K562 (cell line): ENCODE results near the gene REC8. TPM values are rescaled to one million over a fixed set of nuclear protein-coding genes. Genes with fewer than 3 reads are reported as not detected.

ENCODE experiments used
- ATAC-seq: fragments of 200-7000 bp; cut with Tn5 transposase; 3 replicates; pipeline ENCODE4 v1.9.1; 2020; ENCODE audit warnings: moderate library complexity
- BruUV-seq: library from RNA; stranded (reverse); fragments of 400-500 nt; replicated peaks from 2 replicates; lab custom pipeline; 2021; lab: Mats Ljungman, UMichigan
- CTCF ChIA-PET: fragments of 300-600 bp; formaldehyde crosslinking; extraction: SDS; loops from one replicate; lab custom pipeline; 2021; ENCODE audit warnings: low intra/inter-chr PET ratio; lab: Yijun Ruan, JAX
- POLR2A ChIA-PET: fragments of 300-600, 350-650 bp; sonication (Branson Sonifier 250); formaldehyde crosslinking; extraction: SDS; loops from one replicate; lab custom pipeline; 2021; ENCODE audit warnings: antibody characterized with exemption, inconsistent platforms; lab: Yijun Ruan, JAX
- DNase-seq, 4 experiments: peaks; one replicate each; pipeline versions ENCODE4 v3.0.0 to v3.0.0-alpha.2; 2011 to 2018; ENCODE audit warnings: low spot score in 3 of 4, mixed read lengths in 3 of 4; ENCODE audit errors: extremely low read depth in 1 of 4
- FAIRE-seq: peaks from 2 replicates; lab custom pipeline; 2011; peaks lifted over from hg19 to GRCh38; lab: Jason Lieb, UNC
- H2AFZ ChIP-seq: 2 replicates; pipeline ENCODE4 v1.6.0; 2011; ENCODE audit warnings: low read depth, low read length, control low read depth, inconsistent platforms
- H3K27ac ChIP-seq: fragments of 200-600 bp; 3 replicates; pipeline ENCODE4 v1.8.0; 2011; ENCODE audit warnings: low read depth, mild to moderate bottlenecking, control low read depth, inconsistent platforms, low read length, moderate library complexity, mixed read lengths; ENCODE audit errors: extremely low read depth
- H3K27me3 ChIP-seq, 2 experiments: fragments of 300-600 bp in 1 of 2; 2 replicates in 1 of 2; 3 replicates in 1 of 2; pipeline versions ENCODE4 v1.6.0 to v1.8.0; 2011; ENCODE audit warnings: inconsistent platforms in 2 of 2, low read length in 2 of 2, mild to moderate bottlenecking in 1 of 2, mixed read lengths in 1 of 2, moderate library complexity in 1 of 2; ENCODE audit not compliant: control insufficient read depth in 2 of 2, insufficient read depth in 2 of 2
- H3K36me3 ChIP-seq: fragments of 300-600 bp; 3 replicates; pipeline ENCODE4 v1.8.0; 2011; ENCODE audit warnings: mild to moderate bottlenecking, low read length, inconsistent platforms; ENCODE audit not compliant: control insufficient read depth, insufficient read depth
- H3K4me1 ChIP-seq, 2 experiments: fragments of 200-600 bp in 1 of 2; replicated peaks in 1 of 2; 2 replicates in 1 of 2; 3 replicates in 1 of 2; pipeline versions ENCODE4 v1.5.1 to v1.8.0; 2011; ENCODE audit warnings: inconsistent platforms in 2 of 2, low read length in 2 of 2, mild to moderate bottlenecking in 1 of 2, mixed read lengths in 1 of 2, moderate library complexity in 1 of 2; ENCODE audit not compliant: control insufficient read depth in 2 of 2, insufficient read depth in 2 of 2
- H3K4me2 ChIP-seq: 2 replicates; pipeline ENCODE4 v1.6.1; 2011; ENCODE audit warnings: low read length, control low read depth, inconsistent platforms, mixed read lengths; ENCODE audit not compliant: insufficient read depth
- H3K4me3 ChIP-seq: fragments of 200-600 bp; sonication (generic), shearing (Covaris generic); 2 replicates; pipeline ENCODE4 v1.5.1; 2016; ENCODE audit warnings: control low read depth, inconsistent platforms
- H3K79me2 ChIP-seq: fragments of 200-600 bp; 3 replicates; pipeline ENCODE4 v1.8.0; 2011; ENCODE audit warnings: low read length, inconsistent platforms; ENCODE audit not compliant: control insufficient read depth, insufficient read depth
- H3K9ac ChIP-seq, 2 experiments: 2 replicates each; pipeline versions ENCODE4 v1.6.0 to v1.6.1; 2011; ENCODE audit warnings: low read depth in 2 of 2, low read length in 2 of 2, control low read depth in 1 of 2, inconsistent platforms in 1 of 2, mild to moderate bottlenecking in 1 of 2, mixed read lengths in 1 of 2; ENCODE audit not compliant: insufficient read depth in 1 of 2
- H3K9me1 ChIP-seq: one replicate; pipeline ENCODE4 v1.6.0; 2011; ENCODE audit warnings: inconsistent platforms, mild to moderate bottlenecking, low read length, moderate library complexity; ENCODE audit not compliant: control insufficient read depth, insufficient read depth
- H3K9me3 ChIP-seq: replicated peaks from 2 replicates; pipeline ENCODE4 v1.5.1; 2011; ENCODE audit warnings: low read depth, low read length, inconsistent platforms; ENCODE audit not compliant: control insufficient read depth, insufficient read depth
- H4K20me1 ChIP-seq: replicated peaks from 2 replicates; pipeline ENCODE4 v1.6.1; 2011; ENCODE audit warnings: low read length, inconsistent platforms, mixed read lengths; ENCODE audit not compliant: control insufficient read depth, insufficient read depth
- ATF1 ChIP-seq, 2 experiments: fragments of 450-650 bp in 1 of 2; IDR thresholded peaks; 2 replicates each; pipeline ENCODE4 v1.6.1; 2016; ENCODE audit warnings: missing compliant biosample characterization in 1 of 2, missing genetic modification characterization in 1 of 2
- BRF1 ChIP-seq: IDR thresholded peaks from 3 replicates; pipeline ENCODE4 v1.6.1; 2011; ENCODE audit warnings: borderline replicate concordance, mild to moderate bottlenecking; ENCODE audit not compliant: insufficient read length; ENCODE audit errors: extremely low read depth
- C11orf30 ChIP-seq: fragments of 450-650 bp; IDR thresholded peaks from 2 replicates; pipeline ENCODE4 v1.6.1; 2016; ENCODE audit warnings: low read depth, mild to moderate bottlenecking
- CEBPB ChIP-seq: fragments of 450-650 bp; IDR thresholded peaks from 2 replicates; pipeline ENCODE4 v1.6.1; 2016; ENCODE audit warnings: missing genetic modification characterization, missing compliant biosample characterization
- FOXJ2 ChIP-seq: fragments of 200-800 bp; sonication (Bioruptor generic); IDR thresholded peaks from 2 replicates; pipeline ENCODE4 v1.6.1; 2016; ENCODE audit warnings: missing genetic modification characterization, missing compliant biosample characterization
- HIVEP1 ChIP-seq: fragments of 250-450 bp; sonication (Bioruptor Pico); IDR thresholded peaks from 2 replicates; pipeline ENCODE4 v1.4.0; 2020; ENCODE audit warnings: mild to moderate bottlenecking
- KAT8 ChIP-seq: fragments of 450-650 bp; IDR thresholded peaks from 2 replicates; pipeline ENCODE4 v1.6.1; 2016; ENCODE audit warnings: low read depth, mild to moderate bottlenecking
- MIER1 ChIP-seq: fragments of 450-650 bp; IDR thresholded peaks from 2 replicates; pipeline ENCODE4 v1.6.1; 2016; ENCODE audit warnings: antibody characterized with exemption, mild to moderate bottlenecking, low read depth
- SIN3A ChIP-seq, 2 experiments: fragments of 150-350 bp in 1 of 2; IDR thresholded peaks; 2 replicates each; pipeline ENCODE4 v1.6.1; 2011 to 2016; ENCODE audit warnings: borderline replicate concordance in 2 of 2, low read depth in 2 of 2, low read length in 2 of 2, mild to moderate bottlenecking in 2 of 2, moderate library complexity in 2 of 2; ENCODE audit not compliant: control insufficient read depth in 1 of 2
- SMARCE1 ChIP-seq: fragments of 450-650 bp; IDR thresholded peaks from 2 replicates; pipeline ENCODE4 v1.7.1; 2016; ENCODE audit warnings: mild to moderate bottlenecking
- SRSF9 ChIP-seq: fragments of 200-400 bp; formaldehyde crosslinking; IDR thresholded peaks from 2 replicates; pipeline ENCODE4 v1.6.1; 2017; ENCODE audit warnings: low read depth, low read length, borderline replicate concordance
- TAF15 ChIP-seq: fragments of 200-400 bp; formaldehyde crosslinking; IDR thresholded peaks from 2 replicates; pipeline ENCODE4 v1.6.1; 2017; ENCODE audit warnings: mild to moderate bottlenecking, low read depth, low read length, moderate library complexity
- TBL1XR1 ChIP-seq, 2 experiments: IDR thresholded peaks; 2 replicates each; pipeline ENCODE4 v1.6.1; 2012; ENCODE audit warnings: improper control_type of control experiment in 2 of 2, low read length in 2 of 2, mild to moderate bottlenecking in 1 of 2
- ZNF384 ChIP-seq: IDR thresholded peaks from 2 replicates; pipeline ENCODE4 v1.6.1; 2012; ENCODE audit warnings: low read depth, low read length, improper control_type of control experiment
- WGBS: fragments of 100-300 bp; shearing (Covaris generic); methylation state at CpG from one replicate; pipeline ENCODE4 v1.1.6; 2016; ENCODE audit warnings: low coverage, mixed read lengths; ENCODE audit not compliant: insufficient coverage; ENCODE audit errors: missing lambda C conversion rate; 5-methylcytosine and 5-hydroxymethylcytosine counted together
- in situ Hi-C: fragments of 300-500 bp; cut with MboI; formaldehyde crosslinking; loops from 4 replicates; pipeline ENCODE4 v1.15.0; 2018; ENCODE audit warnings: inconsistent platforms, mixed read lengths
- intact Hi-C: fragments of 100-400 bp; cut with micrococcal nuclease; formaldehyde crosslinking; loops from 2 replicates; pipeline ENCODE4 v1.14.2; 2022
- polyA plus RNA-seq, 8 experiments: library from polyadenylated mRNA; depleted of rRNA in 4 of 8; stranded (reverse) in 5 of 8; unstranded in 3 of 8; fragments of >200 nt; fragmentation: Nextera tagmentation in 2 of 8; fragmentation: Illumina TruSeq in 1 of 8; extraction: Ambion mirVana in 2 of 8; extraction: Trizol in 1 of 8; gene quantifications; 2 replicates each; pipeline versions ENCODE4 v1.2.1 to v1.2.3, GENCODE V29; 2011 to 2014; ENCODE audit warnings: inconsistent platforms in 1 of 8, missing spikeins in 1 of 8
- total RNA-seq, 7 experiments: library from RNA; depleted of rRNA in 6 of 7; stranded (reverse); fragments of >200 nt in 6 of 7; fragmentation: Illumina TruSeq in 2 of 7; extraction: Trizol in 2 of 7; gene quantifications; 2 replicates each; pipeline versions ENCODE4 v1.2.1 to v1.2.3, GENCODE V29; 2011 to 2021; ENCODE audit warnings: low replicate concordance in 1 of 7
- TF ChIP-seq, protein P1 (sequence below): sonication (generic); formaldehyde crosslinking; IDR thresholded peaks from 2 replicates; pipeline ENCODE4 v1.8.0; 2022; ENCODE audit warnings: missing genetic modification reagents, mild to moderate bottlenecking, moderate library complexity, borderline replicate concordance
- TF ChIP-seq, protein P2 (sequence below): fragments of 250-450 bp; sonication (Bioruptor Pico); IDR thresholded peaks from 2 replicates; pipeline ENCODE4 v1.5.0; 2021; ENCODE audit warnings: mild to moderate bottlenecking, moderate library complexity
- TF ChIP-seq, protein P3 (sequence below): fragments of 250-450 bp; sonication (Bioruptor Pico); IDR thresholded peaks from 2 replicates; pipeline ENCODE4 v1.8.0; 2021; ENCODE audit warnings: moderate library complexity, mild to moderate bottlenecking, inconsistent platforms

Gene REC8
- total and polyA plus RNA-seq, 9 of the 15 experiments (the other 6 are each of a cell fraction or from before 2014, with no cell fraction given): 0.11 to 2.5 (median 0.85) TPM

DNA sequence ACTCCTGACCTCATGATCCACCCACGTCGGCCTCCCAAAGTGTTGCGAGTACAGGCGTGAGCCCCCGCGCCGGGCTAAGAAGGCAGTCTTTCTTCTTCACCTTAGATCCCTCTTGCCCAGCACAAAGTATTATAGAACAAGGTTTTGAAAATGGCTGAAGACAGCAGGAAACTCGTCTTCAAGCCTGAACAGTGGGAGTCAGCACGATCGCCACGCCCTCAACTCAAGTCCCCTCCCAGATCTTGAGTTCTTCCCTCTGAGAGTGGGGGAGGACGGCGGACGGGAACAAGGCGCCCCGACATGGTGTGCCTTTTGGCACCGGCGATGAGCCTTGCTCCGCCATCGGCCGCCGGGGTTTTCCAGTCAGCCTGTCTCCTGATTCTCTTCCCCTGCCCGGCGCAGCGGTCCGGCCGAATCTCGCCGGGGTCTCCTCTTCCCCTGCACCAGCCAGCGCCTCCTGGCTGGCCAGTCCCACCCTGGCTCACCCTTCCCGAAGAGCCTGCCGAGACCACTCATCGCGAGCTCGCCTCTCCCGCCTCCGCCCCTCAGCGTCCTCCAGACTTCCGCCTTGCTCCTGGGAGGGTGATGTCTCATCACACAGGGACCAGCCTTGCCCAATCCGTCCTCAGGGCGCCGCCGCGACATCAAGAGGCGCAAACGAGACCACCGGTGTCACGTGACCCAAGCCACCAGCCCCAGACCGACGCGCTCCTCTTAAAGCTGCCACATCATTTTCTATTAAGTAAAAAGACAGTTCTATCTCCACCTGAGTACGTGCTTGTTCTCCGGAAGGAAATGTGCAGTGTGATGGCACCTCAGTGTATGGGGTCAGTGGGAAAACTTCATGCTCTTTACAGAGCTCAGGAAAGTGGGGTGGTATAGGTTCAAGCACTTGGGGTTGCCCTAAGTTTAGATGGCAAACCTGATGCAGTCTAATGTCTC lies 41.3 kb downstream of the REC8 start, which contains the start of gene CHMP4A:
TSS of gene CHMP4A (minus strand) at position 565 of the 942 bp plus-strand sequence. CDS start at position 516, 49 bp downstream.
- no peaks in the 10 kb centered on the region for H3K9me1 ChIP-seq
- ATAC-seq: peak; percentile 94
- H3K79me2 ChIP-seq: peaks cover 26% of the 10 kb centered on the region
- peaks cover 40% of the 10 kb centered on the region; the same call in 2 of the 3 replicates for H3K36me3 ChIP-seq
- POLR2A ChIA-PET: interaction anchor here (0.5 to 3.6 kb wide), 10 partner anchors 9 to 159 kb away, joined by 3 to 21 read pairs (median 4); partner anchors contain the start of genes DCAF11, TINF2 and TM9SF1
- peak within 1 kb of the TSS; percentile 95 to 96 for H3K9ac ChIP-seq
- in situ Hi-C loops (no loop called here), intact Hi-C loops (no loop called here)
- H3K4me1 ChIP-seq: peaks cover 4 to 13% of the 10 kb centered on the region in 2 experiments; a peak in 4 of 5 replicates
- peak within 1 kb of the TSS; percentile 85 for H3K4me3 ChIP-seq
- peak; percentile 95 for FAIRE-seq
- WGBS: 1% methylated on average over 29 of the region's 53 CpGs
- no peaks in the 10 kb centered on the region for H4K20me1 ChIP-seq
- H2AFZ ChIP-seq: peak within 1 kb of the TSS; percentile 94
- peak within 1 kb of the TSS; percentile 98 for H3K27ac ChIP-seq
- DNase-seq: peak; percentile 87 to 97 (median 90)
- peak within 1 kb of the TSS; percentile 94 for H3K4me2 ChIP-seq
- H3K9me3 ChIP-seq: no peaks in the 10 kb centered on the region
- CTCF ChIA-PET: no interaction called here
- H3K27me3 ChIP-seq: no peaks in the 10 kb centered on the region
- no TSS peak for BruUV-seq
- TF ChIP-seq, protein P1, sequence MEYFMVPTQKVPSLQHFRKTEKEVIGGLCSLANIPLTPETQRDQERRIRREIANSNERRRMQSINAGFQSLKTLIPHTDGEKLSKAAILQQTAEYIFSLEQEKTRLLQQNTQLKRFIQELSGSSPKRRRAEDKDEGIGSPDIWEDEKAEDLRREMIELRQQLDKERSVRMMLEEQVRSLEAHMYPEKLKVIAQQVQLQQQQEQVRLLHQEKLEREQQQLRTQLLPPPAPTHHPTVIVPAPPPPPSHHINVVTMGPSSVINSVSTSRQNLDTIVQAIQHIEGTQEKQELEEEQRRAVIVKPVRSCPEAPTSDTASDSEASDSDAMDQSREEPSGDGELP (CRISPR knock-in tag): peak; percentile 70; the same call in 1 of the 2 replicates
- TF ChIP-seq, protein P2, sequence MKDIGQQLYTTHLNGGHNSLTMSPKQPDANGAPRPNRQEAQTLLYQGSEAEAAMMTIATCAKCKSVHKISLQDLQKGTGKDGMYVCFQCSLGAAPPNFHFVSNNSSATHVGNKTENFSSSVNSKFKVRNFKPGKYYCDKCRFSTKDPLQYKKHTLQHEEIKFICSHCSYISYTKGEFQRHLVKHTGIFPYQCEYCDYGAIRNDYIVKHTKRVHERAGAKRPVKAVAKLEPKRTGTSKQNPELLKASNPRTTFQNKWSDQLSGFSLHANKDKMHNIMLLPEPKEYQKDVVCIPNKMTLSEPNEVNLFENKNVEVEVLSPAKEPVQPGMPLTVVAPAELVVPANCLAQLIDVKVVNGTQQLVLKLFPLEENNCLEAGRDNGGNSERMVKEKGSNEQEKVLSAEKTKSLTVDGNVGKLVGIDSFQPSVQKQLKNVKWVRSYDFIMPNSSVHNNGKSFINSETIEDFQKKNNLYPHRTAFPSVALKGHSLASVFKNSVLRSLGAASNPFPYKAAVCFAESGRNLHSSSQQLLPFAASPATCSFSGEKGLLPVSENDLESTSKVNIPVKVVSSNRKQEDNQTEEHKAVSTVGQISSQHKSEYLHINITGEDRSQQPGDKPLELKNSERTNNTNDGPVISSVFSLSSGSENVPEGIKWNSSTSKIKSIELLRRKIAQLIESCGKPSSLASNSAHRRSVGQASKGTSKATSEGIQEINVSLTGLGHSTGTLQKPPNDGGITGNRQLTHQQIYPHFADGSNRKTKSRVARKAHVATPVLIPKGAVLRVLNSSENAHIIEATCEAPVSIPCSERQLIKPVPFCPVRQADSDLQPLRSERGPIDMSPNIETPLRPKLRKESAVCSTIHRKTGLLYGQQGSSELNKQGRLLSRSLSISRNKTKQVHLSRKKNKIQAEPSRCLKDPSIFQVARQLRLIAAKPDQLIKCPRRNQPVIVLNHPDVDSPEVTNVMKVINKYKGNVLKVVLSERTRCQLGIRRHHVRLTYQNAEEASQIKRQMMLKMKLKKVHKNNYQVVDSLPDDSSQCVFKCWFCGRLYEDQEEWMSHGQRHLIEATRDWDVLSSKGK: no peak
- TF ChIP-seq, protein P3, sequence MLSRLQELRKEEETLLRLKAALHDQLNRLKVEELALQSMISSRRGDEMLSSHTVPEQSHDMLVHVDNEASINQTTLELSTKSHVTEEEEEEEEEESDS: no peak
- TF ChIP-seq KAT8 (no peak), TBL1XR1 (IDR thresholded peaks at IDR 0.05; ENCODE audit: low read length in 2 of 2) (peak in 1 of 2 experiments; percentile 40; a peak in 1 of 4 replicates), BRF1 (no peak), SMARCE1 (no peak; the same call in 1 of the 2 replicates), MIER1 (no peak), HIVEP1 (CRISPR knock-in tag) (peak; percentile 82), ZNF384 (no peak), SRSF9 (no peak), ATF1 (CRISPR knock-in tag; IDR thresholded peaks at IDR 0.05) (peak; percentile 81), ATF1 (tag; IDR thresholded peaks at IDR 0.05) (peak; percentile 98), SIN3A (IDR thresholded peaks at IDR 0.05; ENCODE audit: borderline replicate concordance in 2 of 2, control insufficient read depth in 1 of 2, low read depth in 2 of 2, low read length in 2 of 2) (peak; percentile 53 to 60; a peak in 2 of 4 replicates), CEBPB (tag) (peak; percentile 62), TAF15 (no peak), FOXJ2 (tag) (no peak), C11orf30 (peak; percentile 96)
